ENCODE results near the gene PHRF1. TPM values are rescaled to one million over a fixed set of nuclear protein-coding genes. Genes with fewer than 3 reads are reported as not detected.

Gene PHRF1
- total RNA-seq, 2 donors from 2014 or later: 12.4 to 14.2 TPM

GRCh38 chr11:623349-623869 is 47.1 kb downstream of the PHRF1 start:
- peaks cover 0 to 3% of the 10 kb centered on the region in 2 donors for H3K27me3 ChIP-seq
- DNase-seq (ENCODE audit: low spot score): no peak

GRCh38 chr11:623999-624704 is 47.9 kb downstream of the PHRF1 start:
- Histone ChIP-seq H3K27ac (no peak overlapping the region), H3K27me3 (peaks cover 0 to 3% of the 10 kb centered on the region in 2 donors), H3K9me3 (no peaks in the 10 kb centered on the region), H3K4me3 (no peak overlapping the region), H3K36me3 (no peaks in the 10 kb centered on the region), H3K4me1 (peaks cover 0 to 5% of the 10 kb centered on the region in 2 donors)
- no peak for DNase-seq (ENCODE audit: low spot score)
- TF ChIP-seq, protein P1, sequence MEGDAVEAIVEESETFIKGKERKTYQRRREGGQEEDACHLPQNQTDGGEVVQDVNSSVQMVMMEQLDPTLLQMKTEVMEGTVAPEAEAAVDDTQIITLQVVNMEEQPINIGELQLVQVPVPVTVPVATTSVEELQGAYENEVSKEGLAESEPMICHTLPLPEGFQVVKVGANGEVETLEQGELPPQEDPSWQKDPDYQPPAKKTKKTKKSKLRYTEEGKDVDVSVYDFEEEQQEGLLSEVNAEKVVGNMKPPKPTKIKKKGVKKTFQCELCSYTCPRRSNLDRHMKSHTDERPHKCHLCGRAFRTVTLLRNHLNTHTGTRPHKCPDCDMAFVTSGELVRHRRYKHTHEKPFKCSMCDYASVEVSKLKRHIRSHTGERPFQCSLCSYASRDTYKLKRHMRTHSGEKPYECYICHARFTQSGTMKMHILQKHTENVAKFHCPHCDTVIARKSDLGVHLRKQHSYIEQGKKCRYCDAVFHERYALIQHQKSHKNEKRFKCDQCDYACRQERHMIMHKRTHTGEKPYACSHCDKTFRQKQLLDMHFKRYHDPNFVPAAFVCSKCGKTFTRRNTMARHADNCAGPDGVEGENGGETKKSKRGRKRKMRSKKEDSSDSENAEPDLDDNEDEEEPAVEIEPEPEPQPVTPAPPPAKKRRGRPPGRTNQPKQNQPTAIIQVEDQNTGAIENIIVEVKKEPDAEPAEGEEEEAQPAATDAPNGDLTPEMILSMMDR (IDR thresholded peaks at IDR 0.05): no peak

More at GRCh38 chr11:623349-623869, 47.1 kb downstream of the PHRF1 start:
- TF ChIP-seq, protein P1 (IDR thresholded peaks at IDR 0.05): no peak
- H3K27ac ChIP-seq: no peak overlapping the region
- H3K4me3 ChIP-seq: no peak overlapping the region
- no peaks in the 10 kb centered on the region for H3K9me3 ChIP-seq
- no peaks in the 10 kb centered on the region for H3K36me3 ChIP-seq
- H3K4me1 ChIP-seq: peaks cover 0 to 5% of the 10 kb centered on the region in 2 donors

- TF ChIP-seq, protein P1 (IDR thresholded peaks at IDR 0.05): no peak
- no peak within 1 kb of the TSS for H3K4me3 ChIP-seq
- no peak within 1 kb of the TSS for H3K27ac ChIP-seq
- peaks cover 0 to 3% of the 10 kb centered on the region in 2 donors for H3K27me3 ChIP-seq
- H3K4me1 ChIP-seq: peaks cover 0 to 5% of the 10 kb centered on the region in 2 donors
- no peak for DNase-seq (ENCODE audit: low spot score)
- no peaks in the 10 kb centered on the region for H3K36me3 ChIP-seq
- H3K9me3 ChIP-seq: no peaks in the 10 kb centered on the region
Observed at GRCh38 chr11:624705-625635, 48.7 kb downstream of the PHRF1 start, which contains the start of gene CDHR5. CDHR5 (minus strand) TSS chr11:624955; CDS start chr11:624902, 53 bp downstream.

DNA sequence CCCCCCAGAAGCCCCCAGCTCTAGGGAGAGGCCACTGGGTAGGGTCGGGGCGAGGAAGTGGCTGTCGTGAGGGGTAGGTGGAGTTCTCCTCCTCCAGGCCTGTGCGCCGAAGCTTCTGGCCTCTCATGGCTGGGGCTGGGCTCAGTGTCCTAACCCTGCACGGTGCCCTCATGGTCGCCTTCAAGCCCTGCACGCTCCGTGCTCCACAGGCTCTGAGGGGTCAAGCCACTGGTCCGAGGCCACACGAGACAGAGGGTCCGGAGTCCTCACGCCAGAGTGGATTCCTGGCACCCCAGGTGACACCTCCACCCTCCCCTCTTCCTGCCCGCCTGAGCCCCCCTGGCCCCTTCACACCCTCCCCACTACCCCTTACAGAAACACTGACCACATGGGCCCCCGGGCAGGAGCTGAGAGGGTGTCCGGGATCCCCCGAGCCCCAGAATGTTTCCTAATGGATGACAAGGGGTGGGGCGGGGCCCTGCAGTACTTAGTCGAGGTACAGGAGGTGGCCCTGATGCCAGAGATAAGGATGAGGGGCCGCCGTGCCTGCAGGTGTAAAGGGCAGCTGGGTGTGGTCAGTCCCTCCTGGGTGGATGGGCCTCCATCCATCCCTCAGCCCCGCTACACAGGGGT is 49.5 kb downstream of the PHRF1 start:
- Histone ChIP-seq H3K4me3 (no peak overlapping the region), H3K27ac (no peak overlapping the region), H3K36me3 (no peaks in the 10 kb centered on the region), H3K4me1 (peaks cover 0 to 5% of the 10 kb centered on the region in 2 donors), H3K27me3 (peaks cover 0 to 3% of the 10 kb centered on the region in 2 donors), H3K9me3 (no peaks in the 10 kb centered on the region)
- no peak for DNase-seq (ENCODE audit: low spot score)
- TF ChIP-seq, protein P1 (IDR thresholded peaks at IDR 0.05): no peak

DNA sequence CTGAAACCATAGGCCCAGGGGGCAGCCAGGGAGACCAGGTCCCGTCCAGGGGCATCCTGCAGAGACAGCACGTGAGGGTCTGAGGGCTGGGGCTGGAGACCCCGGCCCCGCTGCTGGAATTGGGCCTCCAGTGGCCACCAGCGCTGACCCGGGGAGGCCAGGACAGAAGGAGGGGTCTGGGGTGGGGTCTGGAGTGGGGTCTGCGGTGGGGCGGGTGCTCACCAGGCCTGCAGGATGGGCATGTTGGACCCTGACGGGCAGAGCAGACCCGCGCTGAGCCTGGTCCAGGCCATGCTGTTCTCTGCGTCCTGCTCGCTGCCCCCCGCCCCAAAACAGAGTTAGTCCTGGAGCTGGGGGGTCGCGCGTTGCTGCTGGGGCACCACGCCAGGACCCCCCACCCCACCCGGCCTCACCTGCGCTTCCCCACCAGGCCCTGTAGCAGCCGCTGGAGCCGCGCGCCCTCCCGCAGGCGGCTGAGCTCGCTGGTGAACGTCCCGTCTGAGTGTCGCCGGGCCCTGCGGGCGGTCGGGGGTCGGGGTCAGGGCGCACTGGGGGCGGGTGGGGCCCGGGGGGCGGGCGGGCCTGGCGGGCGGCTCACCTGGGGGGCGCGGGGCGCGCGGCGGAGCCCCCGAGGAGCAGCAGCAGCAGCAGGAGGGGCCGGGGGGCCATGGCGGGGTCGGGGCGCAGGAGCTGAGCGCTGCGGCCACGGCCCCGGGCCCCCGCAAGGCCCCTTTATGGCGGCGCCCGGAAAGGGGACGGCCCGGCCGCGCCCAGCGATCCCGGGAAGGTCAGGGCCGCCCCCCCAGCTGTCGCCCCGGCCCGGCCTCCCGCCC is 50.4 kb downstream of the PHRF1 start, which contains the start of gene SCT:
Gene SCT, minus strand, starts transcription at position 707 of the 833 bp plus-strand sequence. Its CDS starts 38 bp downstream, at position 669.
- DNase-seq (ENCODE audit: low spot score): no peak
- H3K9me3 ChIP-seq: no peaks in the 10 kb centered on the region
- no peaks in the 10 kb centered on the region for H3K36me3 ChIP-seq
- peaks cover 0 to 3% of the 10 kb centered on the region in 2 donors for H3K27me3 ChIP-seq
- TF ChIP-seq, protein P1 (IDR thresholded peaks at IDR 0.05): no peak
- no peak within 1 kb of the TSS for H3K4me3 ChIP-seq
- H3K27ac ChIP-seq: no peak within 1 kb of the TSS
- peaks cover 0 to 5% of the 10 kb centered on the region in 2 donors for H3K4me1 ChIP-seq

Measured in right atrium auricular region (tissue), 2 donors.